ENCODE measurements around the gene FNDC8.
A peak's percentile ranks its signal among the peaks of the same experiment; 100 is the strongest.
"Not testable (repeated sequence)": the region's sequence is repeated elsewhere in the genome, so short reads cannot be mapped to it uniquely, and the experiment has no call there.

Gene FNDC8

GRCh38 chr17:35089586-35090296 lies 31.7 kb upstream of the FNDC8 start:
- DNase-seq: peak; percentile 29 to 63
- H3K9ac ChIP-seq (ENCODE audit: low read length): peak overlapping the region; percentile 6
- no peak overlapping the region for H3K14ac ChIP-seq (ENCODE audit: low read length)
- H2BK12ac ChIP-seq (ENCODE audit: low read length): peak overlapping the region; percentile 23
- peaks cover 10% of the 10 kb centered on the region for H3K79me1 ChIP-seq (ENCODE audit: low read length)
- no peak overlapping the region for H3K18ac ChIP-seq (ENCODE audit: low read length)
- peak overlapping the region; percentile 38 for H3K4me3 ChIP-seq (ENCODE audit: low read depth, low read length)
- peak overlapping the region; percentile 49 for H4K8ac ChIP-seq (ENCODE audit: low read depth, low read length)
- H3K4ac ChIP-seq (ENCODE audit: low read depth, low read length): no peak overlapping the region
- no CpG with 5 or more reads among the region's 22 CpGs for WGBS (ENCODE audit: extremely low coverage, insufficient coverage, insufficient read length)
- peaks cover 4% of the 10 kb centered on the region for H3K79me2 ChIP-seq (ENCODE audit: control insufficient read depth, insufficient read depth, low read length, poor library complexity)
- H2AFZ ChIP-seq (ENCODE audit: insufficient read depth, low read length, poor library complexity): peak overlapping the region; percentile 13
- peaks cover 3 to 11% of the 10 kb centered on the region in 2 experiments for H3K4me1 ChIP-seq (ENCODE audit: control insufficient read depth in 1 of 2, insufficient read depth in 2 of 2, low read length in 2 of 2)
- peak overlapping the region; percentile 65 for H3K4me2 ChIP-seq (ENCODE audit: low read length)
- peak overlapping the region; percentile 12 for H2BK5ac ChIP-seq (ENCODE audit: low read depth, low read length, poor library complexity)
- no peaks in the 10 kb centered on the region for H3K9me3 ChIP-seq (ENCODE audit: insufficient read depth, low read depth, low read length)
- peak overlapping the region; percentile 31 for H4K91ac ChIP-seq (ENCODE audit: low read depth, low read length)
- no peaks in the 10 kb centered on the region for H3K27me3 ChIP-seq (ENCODE audit: insufficient read depth, low read length)
- H4K12ac ChIP-seq (ENCODE audit: low read depth, low read length): peak overlapping the region; percentile 45
- peak overlapping the region; percentile 30 for H3K27ac ChIP-seq (ENCODE audit: low read depth, low read length)
- H3K23ac ChIP-seq (ENCODE audit: low read length): no peak overlapping the region
- H3K36me3 ChIP-seq (ENCODE audit: control insufficient read depth in 1 of 2, insufficient read depth in 2 of 2, low read length in 2 of 2): no peaks in the 10 kb centered on the region
- no peak overlapping the region for H2BK120ac ChIP-seq (ENCODE audit: insufficient read depth, low read length, poor library complexity)
- no peak overlapping the region for H2AK5ac ChIP-seq (ENCODE audit: low read length)

- H3K36me3 ChIP-seq (ENCODE audit: control insufficient read depth in 1 of 2, insufficient read depth in 2 of 2, low read length in 2 of 2); H4K91ac ChIP-seq (ENCODE audit: low read depth, low read length); DNase-seq; H3K9ac ChIP-seq (ENCODE audit: low read length); H3K4ac ChIP-seq (ENCODE audit: low read depth, low read length); H3K4me3 ChIP-seq (ENCODE audit: low read depth, low read length); H2BK5ac ChIP-seq (ENCODE audit: low read depth, low read length, poor library complexity); H2BK12ac ChIP-seq (ENCODE audit: low read length); H4K8ac ChIP-seq (ENCODE audit: low read depth, low read length); H3K9me3 ChIP-seq (ENCODE audit: insufficient read depth, low read depth, low read length); H3K23ac ChIP-seq (ENCODE audit: low read length); H3K27me3 ChIP-seq (ENCODE audit: insufficient read depth, low read length); H3K27ac ChIP-seq (ENCODE audit: low read depth, low read length); H3K79me2 ChIP-seq (ENCODE audit: control insufficient read depth, insufficient read depth, low read length, poor library complexity); H2BK120ac ChIP-seq (ENCODE audit: insufficient read depth, low read length, poor library complexity); H3K18ac ChIP-seq (ENCODE audit: low read length); H2AK5ac ChIP-seq (ENCODE audit: low read length); H2AFZ ChIP-seq (ENCODE audit: insufficient read depth, low read length, poor library complexity); H3K4me2 ChIP-seq (ENCODE audit: low read length); H4K12ac ChIP-seq (ENCODE audit: low read depth, low read length); H3K14ac ChIP-seq (ENCODE audit: low read length): not testable (repeated sequence)
- peaks cover 3 to 11% of the 10 kb centered on the region in 2 experiments for H3K4me1 ChIP-seq (ENCODE audit: control insufficient read depth in 1 of 2, insufficient read depth in 2 of 2, low read length in 2 of 2)
- peaks cover 10% of the 10 kb centered on the region for H3K79me1 ChIP-seq (ENCODE audit: low read length)
- no CpG with 5 or more reads among the region's 11 CpGs for WGBS (ENCODE audit: extremely low coverage, insufficient coverage, insufficient read length)
These were observed 30.7 kb upstream of the FNDC8 start for GRCh38 chr17:35090707-35091106.

DNA sequence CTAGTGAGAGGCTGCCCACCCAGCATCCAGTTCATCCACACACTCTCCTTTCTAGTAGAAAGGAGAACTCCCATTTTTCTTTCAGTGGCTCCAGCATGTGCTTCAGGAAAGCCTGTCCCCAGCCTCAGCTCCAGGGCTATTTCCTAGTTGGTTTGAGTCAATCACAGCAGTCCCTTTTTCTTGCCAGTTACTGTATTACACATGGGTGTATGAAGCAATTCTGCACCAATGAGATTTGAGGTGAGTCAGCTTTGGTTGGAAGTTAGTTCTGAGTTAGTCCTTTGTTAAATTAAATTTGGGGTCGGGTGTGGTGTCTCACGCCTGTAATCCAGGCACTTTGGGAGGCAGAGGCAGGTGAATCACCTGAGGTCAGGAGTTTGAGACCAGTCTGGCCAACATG lies 26.5 kb upstream of the FNDC8 start:
- Histone ChIP-seq H4K91ac (ENCODE audit: low read depth, low read length) (no peak overlapping the region), H3K23ac (ENCODE audit: low read length) (no peak overlapping the region), H2AFZ (ENCODE audit: insufficient read depth, low read length, poor library complexity) (no peak overlapping the region), H4K12ac (ENCODE audit: low read depth, low read length) (no peak overlapping the region), H3K18ac (ENCODE audit: low read length) (no peak overlapping the region), H2BK12ac (ENCODE audit: low read length) (no peak overlapping the region), H3K27me3 (ENCODE audit: insufficient read depth, low read length) (no peaks in the 10 kb centered on the region), H3K4me1 (ENCODE audit: control insufficient read depth in 1 of 2, insufficient read depth in 2 of 2, low read length in 2 of 2) (peaks cover 0 to 1% of the 10 kb centered on the region in 2 experiments), H3K27ac (ENCODE audit: low read depth, low read length) (no peak overlapping the region), H3K14ac (ENCODE audit: low read length) (no peak overlapping the region), H3K9ac (ENCODE audit: low read length) (no peak overlapping the region), H3K4me2 (ENCODE audit: low read length) (no peak overlapping the region), H3K79me2 (ENCODE audit: control insufficient read depth, insufficient read depth, low read length, poor library complexity) (no peaks in the 10 kb centered on the region), H3K4ac (ENCODE audit: low read depth, low read length) (no peak overlapping the region), H3K9me3 (ENCODE audit: insufficient read depth, low read depth, low read length) (no peaks in the 10 kb centered on the region), H3K4me3 (ENCODE audit: low read depth, low read length) (no peak overlapping the region), H3K79me1 (ENCODE audit: low read length) (no peaks in the 10 kb centered on the region), H2BK120ac (ENCODE audit: insufficient read depth, low read length, poor library complexity) (no peak overlapping the region), H4K8ac (ENCODE audit: low read depth, low read length) (no peak overlapping the region), H2BK5ac (ENCODE audit: low read depth, low read length, poor library complexity) (no peak overlapping the region), H2AK5ac (ENCODE audit: low read length) (no peak overlapping the region), H3K36me3 (ENCODE audit: control insufficient read depth in 1 of 2, insufficient read depth in 2 of 2, low read length in 2 of 2) (peaks cover 0 to 3% of the 10 kb centered on the region in 2 experiments)
- DNase-seq: peak in 1 of 2 donors; percentile 12
- WGBS (ENCODE audit: extremely low coverage, insufficient coverage, insufficient read length): no CpG with 5 or more reads among the region's 2 CpGs

- no peak overlapping the region for H3K4me2 ChIP-seq (ENCODE audit: low read length)
- peaks cover 5 to 10% of the 10 kb centered on the region in 2 experiments for H3K36me3 ChIP-seq (ENCODE audit: control insufficient read depth in 1 of 2, insufficient read depth in 2 of 2, low read length in 2 of 2)
- no peak overlapping the region for H2BK120ac ChIP-seq (ENCODE audit: insufficient read depth, low read length, poor library complexity)
- H3K9ac ChIP-seq (ENCODE audit: low read length): no peak overlapping the region
- no peaks in the 10 kb centered on the region for H3K79me2 ChIP-seq (ENCODE audit: control insufficient read depth, insufficient read depth, low read length, poor library complexity)
- H2AK5ac ChIP-seq (ENCODE audit: low read length): no peak overlapping the region
- H2AFZ ChIP-seq (ENCODE audit: insufficient read depth, low read length, poor library complexity): no peak overlapping the region
- no CpG with 5 or more reads among the region's 1 CpG for WGBS (ENCODE audit: extremely low coverage, insufficient coverage, insufficient read length)
- no peaks in the 10 kb centered on the region for H3K27me3 ChIP-seq (ENCODE audit: insufficient read depth, low read length)
- no peak overlapping the region for H2BK5ac ChIP-seq (ENCODE audit: low read depth, low read length, poor library complexity)
- no peaks in the 10 kb centered on the region for H3K9me3 ChIP-seq (ENCODE audit: insufficient read depth, low read depth, low read length)
- H4K91ac ChIP-seq (ENCODE audit: low read depth, low read length): no peak overlapping the region
- H3K18ac ChIP-seq (ENCODE audit: low read length): no peak overlapping the region
- H3K23ac ChIP-seq (ENCODE audit: low read length): no peak overlapping the region
- no peaks in the 10 kb centered on the region for H3K4me1 ChIP-seq (ENCODE audit: control insufficient read depth in 1 of 2, insufficient read depth in 2 of 2, low read length in 2 of 2)
- H3K4me3 ChIP-seq (ENCODE audit: low read depth, low read length): no peak overlapping the region
- H3K4ac ChIP-seq (ENCODE audit: low read depth, low read length): no peak overlapping the region
- H3K27ac ChIP-seq (ENCODE audit: low read depth, low read length): no peak overlapping the region
- no peak for DNase-seq
- no peaks in the 10 kb centered on the region for H3K79me1 ChIP-seq (ENCODE audit: low read length)
- H2BK12ac ChIP-seq (ENCODE audit: low read length): no peak overlapping the region
- H3K14ac ChIP-seq (ENCODE audit: low read length): no peak overlapping the region
- no peak overlapping the region for H4K12ac ChIP-seq (ENCODE audit: low read depth, low read length)
- no peak overlapping the region for H4K8ac ChIP-seq (ENCODE audit: low read depth, low read length)
These were observed 25.7 kb upstream of the FNDC8 start for GRCh38 chr17:35095741-35096140.
